ENCODE measurements around the gene MYL7.

Gene MYL7

GRCh38 chr7:44098092-44099068 lies 42.8 kb downstream of the MYL7 start:
- no peak for DNase-seq

GRCh38 chr7:44097064-44097932 lies 43.8 kb downstream of the MYL7 start:
- no peak for DNase-seq

GRCh38 chr7:44096326-44096881 lies 44.7 kb downstream of the MYL7 start:
- no peak for DNase-seq

GRCh38 chr7:44095781-44096180 lies 45.4 kb downstream of the MYL7 start:
- DNase-seq: no peak

GRCh38 chr7:44094883-44095592 lies 46.1 kb downstream of the MYL7 start:
- DNase-seq: no peak

- DNase-seq: no peak
These were observed 46.8 kb downstream of the MYL7 start for GRCh38 chr7:44094365-44094764.

- no peak for DNase-seq
These were observed 48.0 kb downstream of the MYL7 start for GRCh38 chr7:44093102-44093641.
